PC-9 (cell line): Measurements from ENCODE around the gene PLA2G4A. TPM values are rescaled to one million over a fixed set of nuclear protein-coding genes. Genes with fewer than 3 reads are reported as not detected.

Source experiments
- BruUV-seq: library from RNA; stranded (reverse); fragments of 400-500 nt; replicated peaks from 2 replicates; lab custom pipeline; 2021; lab: Mats Ljungman, UMichigan
- CTCF ChIA-PET: fragments of 300-600 bp; sonication (Branson Sonifier 250); formaldehyde crosslinking; loops from one replicate; lab custom pipeline; 2022; ENCODE audit warnings: antibody characterized with exemption; lab: Charles Lee
- POLR2A ChIA-PET: fragments of 300-600 bp; sonication (Branson Sonifier 250); formaldehyde crosslinking; loops from one replicate; lab custom pipeline; 2022; ENCODE audit warnings: antibody characterized with exemption; ENCODE audit not compliant: unreplicated experiment; lab: Charles Lee
- DNase-seq, 2 experiments: peaks; one replicate each; pipeline versions ENCODE4 v3.0.0 to v3.0.0-alpha.2; 2015 to 2022; ENCODE audit warnings: mixed read lengths in 1 of 2
- H2AFZ ChIP-seq: fragments of 200-600 bp; sonication (generic); 2 replicates; pipeline ENCODE4 v1.8.1; 2017; ENCODE audit warnings: antibody characterized with exemption
- H3F3A ChIP-seq: fragments of 200-600 bp; sonication (generic); 2 replicates; pipeline ENCODE4 v1.8.1; 2017; ENCODE audit warnings: antibody characterized with exemption, mild to moderate bottlenecking, low read depth; ENCODE audit not compliant: insufficient read depth
- H3K27ac ChIP-seq: fragments of 200-600 bp; sonication (generic); 2 replicates; pipeline ENCODE4 v1.6.1; 2016; ENCODE audit warnings: mixed run types
- H3K27me3 ChIP-seq: fragments of 200-600 bp; sonication (generic); 2 replicates; pipeline ENCODE4 v1.6.1; 2016; ENCODE audit warnings: low read depth, mixed run types; ENCODE audit not compliant: insufficient read depth
- H3K36me3 ChIP-seq: fragments of 200-600 bp; sonication (generic); 2 replicates; pipeline ENCODE4 v1.6.1; 2016; ENCODE audit warnings: low read depth, mixed run types
- H3K4me1 ChIP-seq: fragments of 200-600 bp; sonication (generic); replicated peaks from 2 replicates; pipeline ENCODE4 v1.6.1; 2016; ENCODE audit warnings: mixed run types; ENCODE audit not compliant: insufficient read depth
- H3K4me2 ChIP-seq: fragments of 200-600 bp; sonication (generic); 2 replicates; pipeline ENCODE4 v1.6.1; 2017; ENCODE audit warnings: mixed run types
- H3K4me3 ChIP-seq: fragments of 200-600 bp; sonication (generic); 2 replicates; pipeline ENCODE4 v1.6.1; 2016; ENCODE audit warnings: mixed run types
- H3K79me2 ChIP-seq: fragments of 200-600 bp; sonication (generic); 2 replicates; pipeline ENCODE4 v1.6.1; 2017; ENCODE audit warnings: low read depth, mixed run types
- H3K9me2 ChIP-seq: fragments of 200-600 bp; sonication (generic); 2 replicates; pipeline ENCODE4 v1.8.1; 2017; ENCODE audit warnings: mild to moderate bottlenecking; ENCODE audit not compliant: insufficient read depth
- H3K9me3 ChIP-seq: fragments of 200-600 bp; sonication (generic); 2 replicates; pipeline ENCODE4 v1.8.1; 2016; ENCODE audit warnings: low read depth; ENCODE audit not compliant: insufficient read depth
- H4K20me1 ChIP-seq: fragments of 200-600 bp; sonication (generic); 2 replicates; pipeline ENCODE4 v1.8.1; 2017; ENCODE audit not compliant: insufficient read depth
- CTCF ChIP-seq: fragments of 200-600 bp; sonication (generic); conservative IDR thresholded peaks from 2 replicates; pipeline ENCODE4 v1.6.1; 2017; ENCODE audit warnings: mixed run types, antibody characterized with exemption, mild to moderate bottlenecking, moderate library complexity
- EZH2 ChIP-seq: fragments of 200-600 bp; sonication (generic); IDR thresholded peaks from 2 replicates; pipeline ENCODE4 v1.8.0; 2017; ENCODE audit warnings: antibody characterized with exemption, low read depth
- intact Hi-C: fragments of 100-400 bp; cut with micrococcal nuclease; formaldehyde crosslinking; loops from one replicate; pipeline ENCODE4 v1.10.0; 2022; ENCODE audit not compliant: unreplicated experiment
- total RNA-seq: library from RNA; stranded (reverse); gene quantifications from 2 replicates; pipeline ENCODE4 v1.2.3, GENCODE V29; 2021

Gene PLA2G4A
- total RNA-seq, 1 experiment from 2014 or later: 3.3 TPM

- Histone ChIP-seq H3K79me2 (no peaks in the 10 kb centered on the region), H4K20me1 (no peaks in the 10 kb centered on the region), H3K9me3 (no peaks in the 10 kb centered on the region; the same call in 1 of the 2 replicates), H3K4me1 (no peaks in the 10 kb centered on the region), H3F3A (no peaks in the 10 kb centered on the region), H3K4me3 (no peak overlapping the region), H3K4me2 (no peak overlapping the region), H3K27me3 (no peaks in the 10 kb centered on the region), H3K36me3 (no peaks in the 10 kb centered on the region), H3K9me2 (no peaks in the 10 kb centered on the region), H3K27ac (no peak overlapping the region), H2AFZ (no peak overlapping the region)
- intact Hi-C loops: no loop called here
- DNase-seq: no peak
- no TSS peak for BruUV-seq
- ChIA-PET POLR2A (no interaction called here), CTCF (no interaction called here)
- no peak for TF ChIP-seq EZH2
- TF ChIP-seq CTCF: no peak
These were observed 36.5 kb downstream of the PLA2G4A start for GRCh38 chr1:186865253-186865652.

GRCh38 chr1:186865857-186866256, 37.1 kb downstream of the PLA2G4A start:
- H3K4me3 ChIP-seq: no peak overlapping the region
- no peak for DNase-seq
- no peaks in the 10 kb centered on the region for H3K36me3 ChIP-seq
- no peak overlapping the region for H3K4me2 ChIP-seq
- H3K9me3 ChIP-seq: no peaks in the 10 kb centered on the region; the same call in 1 of the 2 replicates
- POLR2A ChIA-PET: no interaction called here
- H3F3A ChIP-seq: no peaks in the 10 kb centered on the region
- H4K20me1 ChIP-seq: no peaks in the 10 kb centered on the region
- TF ChIP-seq EZH2 (no peak), CTCF (no peak)
- no peaks in the 10 kb centered on the region for H3K27me3 ChIP-seq
- no peaks in the 10 kb centered on the region for H3K4me1 ChIP-seq
- H3K9me2 ChIP-seq: no peaks in the 10 kb centered on the region
- no peak overlapping the region for H2AFZ ChIP-seq
- BruUV-seq: no TSS peak
- CTCF ChIA-PET: no interaction called here
- no peak overlapping the region for H3K27ac ChIP-seq
- no peaks in the 10 kb centered on the region for H3K79me2 ChIP-seq
- intact Hi-C loops: no loop called here

GRCh38 chr1:186869526-186870228, 40.9 kb downstream of the PLA2G4A start:
- no TSS peak for BruUV-seq
- CTCF ChIA-PET: no interaction called here

More at GRCh38 chr1:186869526-186870228, 40.9 kb downstream of the PLA2G4A start:
- POLR2A ChIA-PET: no interaction called here
- Histone ChIP-seq H3K79me2 (no peaks in the 10 kb centered on the region), H3K4me3 (no peak overlapping the region), H3F3A (no peaks in the 10 kb centered on the region), H4K20me1 (no peaks in the 10 kb centered on the region), H2AFZ (no peak overlapping the region), H3K9me3 (no peaks in the 10 kb centered on the region; the same call in 1 of the 2 replicates), H3K9me2 (no peaks in the 10 kb centered on the region), H3K4me2 (no peak overlapping the region), H3K27me3 (no peaks in the 10 kb centered on the region), H3K36me3 (no peaks in the 10 kb centered on the region), H3K27ac (no peak overlapping the region), H3K4me1 (no peaks in the 10 kb centered on the region)
- no peak for TF ChIP-seq CTCF
- TF ChIP-seq EZH2: no peak
- DNase-seq: no peak
- intact Hi-C loops: no loop called here
